HG03025 (cell line): ENCODE data around the gene LYZL4.

Source experiments
- ATAC-seq: cut with Tn5 transposase; IDR thresholded peaks from one replicate; pipeline ENCODE4 v1.9.1; 2021; ENCODE audit warnings: mild to moderate bottlenecking, moderate library complexity; ENCODE audit not compliant: unreplicated experiment, low FRiP score

Gene LYZL4, protein sequence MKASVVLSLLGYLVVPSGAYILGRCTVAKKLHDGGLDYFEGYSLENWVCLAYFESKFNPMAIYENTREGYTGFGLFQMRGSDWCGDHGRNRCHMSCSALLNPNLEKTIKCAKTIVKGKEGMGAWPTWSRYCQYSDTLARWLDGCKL

DNA sequence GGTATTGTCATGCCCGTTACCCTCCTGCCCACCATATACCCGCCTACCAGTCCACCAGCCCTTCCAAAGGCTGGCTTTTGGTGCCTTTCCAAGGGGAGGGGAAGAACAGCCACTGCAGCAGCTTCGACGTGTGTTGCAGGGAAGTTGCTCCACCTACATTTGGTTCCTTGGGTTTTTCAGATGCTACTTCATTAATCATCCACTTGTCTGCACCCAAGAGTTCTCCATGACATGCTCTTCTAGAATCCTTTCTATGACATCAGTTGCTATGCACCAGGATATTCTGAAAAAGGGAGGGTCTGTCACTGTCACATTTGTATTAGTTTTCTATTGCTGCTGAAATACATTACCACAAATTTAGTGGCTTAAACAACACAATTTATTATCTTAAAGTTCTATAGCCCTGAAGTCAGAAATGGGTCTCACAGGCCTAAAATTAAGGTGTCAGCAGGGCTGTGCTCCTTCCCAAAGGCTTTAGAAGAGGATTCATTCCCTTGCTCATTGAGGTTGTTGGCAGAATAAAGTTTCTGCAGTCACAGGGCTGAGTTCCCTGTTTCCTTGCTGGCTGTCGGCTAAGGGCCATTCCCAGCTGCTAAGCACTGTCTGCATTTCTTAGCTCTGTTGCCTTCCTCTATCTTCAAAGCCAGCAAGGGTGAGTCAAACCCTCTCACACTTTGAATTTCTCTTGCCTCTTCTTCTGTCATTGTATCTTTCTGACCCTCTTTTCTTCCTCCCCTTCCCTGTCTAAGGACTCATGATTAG lies at the start of gene LYZL4:
Gene LYZL4 (minus strand): TSS at position 241 of the 762 bp plus-strand sequence. CDS start 3,359 bp downstream, outside the sequence.
- ATAC-seq: no peak

DNA sequence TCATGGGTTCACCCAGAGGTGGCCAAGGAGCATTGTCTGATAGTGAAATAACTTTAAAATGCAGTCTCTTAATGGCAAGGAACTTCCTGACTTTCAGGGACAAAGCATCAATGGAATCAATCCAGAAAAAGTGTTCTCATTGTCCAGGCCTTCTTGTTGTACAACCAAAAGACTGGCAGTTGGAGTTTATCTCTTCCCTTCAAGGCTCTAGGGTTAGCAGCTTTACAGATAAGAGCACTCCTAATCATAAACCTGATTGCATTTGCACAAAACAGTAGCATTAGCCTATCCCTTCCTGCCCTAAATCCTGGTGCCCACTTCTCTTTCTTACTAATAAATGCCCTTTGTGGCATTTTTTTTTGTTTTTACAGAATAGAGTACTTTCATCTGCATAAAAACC lies 48.7 kb upstream of the LYZL4 start:
- no peak for ATAC-seq

GRCh38 chr3:42456211-42456610 lies 45.8 kb upstream of the LYZL4 start:
- ATAC-seq: no peak

DNA sequence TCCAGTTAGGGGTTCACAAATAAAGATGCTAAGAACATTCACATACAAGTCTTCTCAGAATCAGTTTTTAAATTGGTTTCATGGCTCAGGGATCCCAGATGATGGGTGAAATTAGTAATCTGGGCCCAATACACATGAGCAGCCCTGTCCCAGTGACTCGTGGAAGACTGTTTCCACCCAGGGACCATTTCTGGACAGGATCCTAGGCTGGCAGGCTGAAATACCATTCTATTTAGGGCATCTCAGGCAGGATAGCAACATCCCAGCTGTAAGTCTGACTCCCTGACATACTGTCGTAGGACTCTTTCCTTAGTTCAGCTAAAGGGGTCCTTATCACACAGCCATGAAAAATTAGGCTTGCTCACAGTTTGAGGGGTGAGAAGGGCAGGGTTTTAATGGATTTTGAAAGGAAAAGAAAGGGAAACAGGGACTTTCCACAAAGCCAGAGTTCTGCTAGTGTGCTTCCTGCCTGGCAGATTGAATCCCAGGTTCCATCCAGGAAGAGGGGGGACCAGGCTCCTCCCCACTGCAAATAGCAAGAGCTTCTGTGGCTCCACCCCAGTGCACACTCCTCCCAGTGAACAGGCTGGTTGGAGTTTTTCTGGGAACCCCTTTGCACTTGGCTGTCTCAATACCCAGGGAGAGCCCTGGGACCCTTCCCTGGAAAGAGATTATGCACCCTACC lies 41.3 kb upstream of the LYZL4 start:
- ATAC-seq: no peak

DNA sequence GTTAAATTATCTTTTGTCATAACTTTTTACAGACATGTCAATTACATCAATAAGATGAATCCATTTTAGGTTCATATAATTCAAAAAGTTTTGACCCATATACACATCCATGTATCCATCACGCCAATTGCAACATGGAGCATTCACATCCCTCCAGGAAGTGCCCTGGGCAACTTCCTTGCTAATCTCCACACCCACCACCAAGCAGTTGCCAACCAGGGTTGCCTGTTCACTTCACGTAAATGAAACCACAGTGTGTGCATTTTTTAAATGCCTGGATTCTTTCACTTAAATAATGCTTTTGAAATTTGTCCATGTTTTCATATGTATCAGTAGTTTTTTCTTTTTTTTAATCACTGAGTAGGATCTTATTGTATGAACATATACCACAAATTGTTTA lies 40.7 kb upstream of the LYZL4 start:
- ATAC-seq: no peak

DNA sequence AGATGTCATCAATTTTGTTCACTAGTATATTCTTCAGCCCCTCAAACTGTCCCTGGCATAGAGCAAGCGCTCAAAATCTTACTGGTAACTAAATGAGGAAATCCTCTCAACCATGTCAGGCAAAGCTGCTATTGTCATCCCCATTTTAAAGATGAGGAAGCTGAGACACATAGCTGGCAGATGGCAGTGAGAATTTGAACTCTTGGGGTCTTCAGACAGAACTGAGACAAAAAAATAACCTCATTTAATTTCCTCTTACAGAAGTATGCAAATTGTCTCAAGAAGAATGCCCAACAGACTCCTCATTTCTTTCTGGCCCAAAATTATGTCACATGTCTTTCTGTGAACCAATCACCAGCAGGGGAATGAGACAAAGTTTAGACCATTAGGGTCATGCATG lies 40.2 kb upstream of the LYZL4 start:
- ATAC-seq: no peak

DNA sequence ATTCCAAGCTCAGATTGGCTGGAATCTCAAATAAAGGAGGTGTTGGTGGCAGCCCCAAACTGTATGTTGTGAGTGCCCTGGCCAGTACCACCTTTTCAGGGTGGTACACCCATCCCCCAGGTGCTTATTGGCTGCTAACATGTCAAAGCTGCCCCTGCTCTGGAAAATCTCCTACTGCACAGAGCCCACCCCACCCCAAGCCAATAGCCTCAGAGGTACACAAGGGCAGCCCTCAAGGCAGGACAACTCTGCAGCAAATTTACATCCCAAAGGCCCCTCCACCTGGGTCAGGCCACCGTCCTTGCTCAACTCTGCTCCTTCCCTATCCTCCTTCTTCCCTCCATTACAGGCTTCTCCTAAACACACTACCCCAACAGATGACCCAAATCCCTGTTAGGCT lies 37.1 kb upstream of the LYZL4 start:
- no peak for ATAC-seq

DNA sequence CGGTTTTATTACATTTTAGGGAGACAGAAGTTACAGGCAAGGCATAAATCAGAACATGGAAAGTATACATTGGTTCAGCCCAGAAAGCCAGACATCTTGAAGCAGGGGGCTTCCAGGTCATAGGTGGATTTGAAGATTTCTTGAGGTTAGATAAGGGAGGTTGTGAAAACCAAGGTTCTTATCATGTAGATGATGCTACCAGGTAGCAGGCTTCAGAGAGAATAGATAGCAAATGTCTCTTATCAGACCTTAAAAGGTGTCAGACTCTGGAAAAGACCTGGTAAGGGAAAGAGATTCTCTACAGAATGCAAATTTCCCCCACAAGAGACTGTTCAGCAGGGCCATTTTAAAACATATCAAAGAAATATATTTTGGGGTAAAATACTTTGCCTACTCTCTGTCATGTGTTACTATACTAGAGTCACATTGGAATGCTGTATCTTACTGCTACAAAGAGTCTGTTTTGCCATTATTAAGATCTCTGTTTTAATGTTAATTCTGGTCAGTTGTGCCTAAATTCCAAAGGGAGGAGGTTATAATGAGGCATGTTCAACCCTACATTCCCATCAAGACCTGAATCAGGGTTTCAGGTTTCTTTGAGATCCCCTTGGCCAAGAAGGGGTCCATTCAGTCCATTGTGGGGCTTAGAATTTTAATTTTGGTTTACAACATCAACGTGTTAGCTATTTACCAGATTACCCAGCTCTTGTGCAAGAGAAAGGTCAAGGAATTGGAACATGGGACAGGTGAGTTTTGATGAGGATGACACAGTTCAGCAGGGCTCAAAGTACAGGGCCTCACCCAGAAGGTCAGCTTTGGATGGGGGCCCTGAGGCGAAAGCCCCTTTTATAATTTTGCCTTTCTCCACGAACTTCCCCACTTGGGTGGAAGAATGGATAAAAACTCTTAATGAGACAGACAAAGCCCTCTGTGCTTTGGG lies 36.0 kb upstream of the LYZL4 start:
- ATAC-seq: no peak

- ATAC-seq: peak; percentile 66
Observed at GRCh38 chr3:42443819-42444436, 33.5 kb upstream of the LYZL4 start.

DNA sequence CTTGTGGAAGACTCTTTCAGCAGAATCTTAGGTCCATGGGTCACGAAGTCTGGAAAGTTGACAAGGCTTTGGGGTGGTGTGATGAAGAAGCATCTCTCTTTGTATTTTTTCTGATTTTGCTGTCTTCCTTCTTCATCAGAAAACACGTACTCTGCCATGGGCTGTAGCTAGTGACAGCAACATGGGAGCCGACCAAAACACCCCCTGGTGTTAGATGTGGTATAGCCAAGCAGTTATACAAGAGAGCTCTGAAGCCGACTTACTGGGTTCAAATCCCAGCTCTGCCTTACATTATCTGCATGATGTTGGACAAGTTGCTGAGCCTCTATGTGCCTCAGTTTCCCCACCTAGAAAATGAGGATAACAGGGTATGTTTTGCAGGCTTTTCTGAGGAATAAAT lies 32.9 kb upstream of the LYZL4 start:
- no peak for ATAC-seq

- ATAC-seq: no peak
Observed at GRCh38 chr3:42442640-42443039, 32.2 kb upstream of the LYZL4 start.

GRCh38 chr3:42441791-42442190 lies 31.4 kb upstream of the LYZL4 start:
- no peak for ATAC-seq

DNA sequence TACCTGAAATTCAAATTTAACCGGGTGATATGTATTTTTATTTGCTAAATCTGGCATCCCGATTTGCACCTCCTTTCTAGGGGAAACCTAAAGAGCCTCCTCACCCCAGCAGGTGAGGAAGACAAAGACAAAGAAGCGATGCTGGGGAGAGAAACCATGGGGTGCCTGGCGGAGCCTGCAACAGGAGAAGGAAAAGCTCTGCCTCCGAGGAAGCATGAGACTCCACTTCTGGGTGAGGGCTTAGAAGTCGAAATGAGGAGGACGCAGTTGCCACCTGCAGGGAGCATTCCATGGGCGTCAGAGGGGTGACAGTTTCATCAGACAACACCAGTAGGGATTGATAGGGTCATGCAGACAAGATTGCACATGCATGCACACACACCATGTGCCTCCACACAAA lies 30.5 kb upstream of the LYZL4 start:
- no peak for ATAC-seq

GRCh38 chr3:42439261-42440115 lies 29.1 kb upstream of the LYZL4 start:
- no peak for ATAC-seq

DNA sequence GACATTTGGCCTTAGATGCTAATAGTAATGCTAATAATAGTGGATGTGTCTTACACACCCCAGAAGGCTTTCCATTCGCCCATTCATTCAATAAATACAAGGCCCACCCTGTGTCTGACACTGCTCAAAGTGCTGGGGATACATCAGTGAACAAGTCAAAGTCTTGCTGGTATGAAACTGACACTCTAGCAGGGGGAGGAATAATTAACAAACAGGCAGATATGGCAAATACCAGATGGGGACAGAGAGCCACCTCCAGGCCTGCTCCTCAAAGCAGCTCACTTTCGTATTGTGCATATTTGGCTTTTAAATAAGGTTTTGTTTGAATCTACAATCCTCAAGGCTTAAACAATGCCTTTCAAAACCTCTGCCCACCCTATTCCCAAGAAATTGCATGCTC lies 28.3 kb upstream of the LYZL4 start:
- ATAC-seq: no peak

GRCh38 chr3:42438193-42438592 lies 27.8 kb upstream of the LYZL4 start:
- ATAC-seq: no peak

DNA sequence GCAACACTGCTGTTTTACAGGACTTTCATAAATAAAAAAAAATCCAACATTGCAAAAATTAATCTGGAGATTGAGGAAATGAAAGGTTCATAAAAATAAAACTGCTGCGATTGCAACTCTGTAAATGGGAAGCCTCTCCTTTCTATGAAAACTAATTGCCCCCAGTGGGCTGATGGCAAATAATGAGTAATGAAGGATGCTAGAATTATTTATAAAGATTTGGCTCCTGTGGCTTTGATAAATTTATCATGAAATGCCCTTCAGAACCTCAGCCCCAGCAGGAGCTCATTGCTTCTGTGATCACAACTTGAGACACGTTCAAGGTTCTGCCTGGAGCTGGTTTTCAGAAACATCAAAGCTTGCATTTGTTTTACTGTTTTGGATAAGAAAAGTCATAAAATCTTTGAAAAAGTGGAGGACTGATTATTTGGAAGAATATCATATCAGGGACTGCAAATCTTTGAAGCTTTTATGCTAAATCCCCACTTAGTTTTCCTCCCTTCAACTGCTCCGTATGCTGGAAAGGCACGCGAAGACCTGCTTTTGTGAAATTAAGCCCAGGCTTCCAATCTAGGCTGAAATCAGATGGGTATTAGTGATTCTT lies 24.5 kb upstream of the LYZL4 start:
- ATAC-seq: no peak

DNA sequence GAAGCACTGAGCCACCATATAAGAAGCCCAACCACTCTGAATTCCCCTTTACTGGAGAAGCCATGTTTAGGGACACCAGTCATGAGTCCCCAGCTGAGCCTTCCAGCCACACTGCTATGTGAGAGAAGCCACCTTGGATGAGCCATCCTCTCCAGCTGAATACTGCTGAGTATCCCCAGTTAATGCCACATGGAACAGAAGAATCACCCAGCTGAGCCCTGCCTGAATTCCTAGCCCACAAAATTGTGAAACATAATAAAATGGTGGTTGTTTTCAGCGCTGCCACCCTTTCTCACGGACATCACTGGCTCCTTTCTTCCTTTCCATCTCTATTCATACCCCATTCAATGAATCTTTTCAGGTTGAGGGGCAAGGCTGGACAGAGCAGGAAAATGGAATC lies 22.1 kb upstream of the LYZL4 start:
- ATAC-seq: no peak
